Breast epithelium (tissue), 3 donors: ENCODE data around the gene CUBN.

ENCODE experiments used
- CTCF ChIP-seq, 3 donors: fragments of 450-650 bp; IDR thresholded peaks; one replicate each; pipeline ENCODE4 v1.5.1; 2016 to 2017; ENCODE audit warnings: antibody characterized with exemption in 3 of 3, mild to moderate bottlenecking in 3 of 3, moderate library complexity in 3 of 3
- POLR2A ChIP-seq: fragments of 450-650 bp; IDR thresholded peaks from one replicate; pipeline ENCODE4 v1.6.1; 2016; ENCODE audit warnings: antibody characterized with exemption, mild to moderate bottlenecking, moderate library complexity
- POLR2AphosphoS5 ChIP-seq, 3 donors: sonication (generic); formaldehyde crosslinking; IDR thresholded peaks; one replicate each; pipeline ENCODE4 v1.6.1; 2017; ENCODE audit warnings: antibody characterized with exemption in 3 of 3

GRCh38 chr10:16811765-16812164 is 317.8 kb downstream of the CUBN start:
- TF ChIP-seq CTCF (IDR thresholded peaks at IDR 0.05) (no peak), POLR2A (no peak), POLR2AphosphoS5 (IDR thresholded peaks at IDR 0.05) (no peak)
